NT2/D1 (cell line): ENCODE measurements around the gene KDM2A.

Experiments
- SUZ12 ChIP-seq: IDR thresholded peaks from 2 replicates; pipeline ENCODE4 v1.6.1; 2011; ENCODE audit not compliant: insufficient read length, insufficient read depth; ENCODE audit errors: extremely low read depth
- YY1 ChIP-seq: IDR thresholded peaks from 2 replicates; pipeline ENCODE4 v1.6.1; 2011; ENCODE audit not compliant: insufficient read length, insufficient read depth
- ZNF274 ChIP-seq: IDR thresholded peaks from 2 replicates; pipeline ENCODE4 v1.6.1; 2011; ENCODE audit warnings: mild to moderate bottlenecking, low read depth, low read length

DNA sequence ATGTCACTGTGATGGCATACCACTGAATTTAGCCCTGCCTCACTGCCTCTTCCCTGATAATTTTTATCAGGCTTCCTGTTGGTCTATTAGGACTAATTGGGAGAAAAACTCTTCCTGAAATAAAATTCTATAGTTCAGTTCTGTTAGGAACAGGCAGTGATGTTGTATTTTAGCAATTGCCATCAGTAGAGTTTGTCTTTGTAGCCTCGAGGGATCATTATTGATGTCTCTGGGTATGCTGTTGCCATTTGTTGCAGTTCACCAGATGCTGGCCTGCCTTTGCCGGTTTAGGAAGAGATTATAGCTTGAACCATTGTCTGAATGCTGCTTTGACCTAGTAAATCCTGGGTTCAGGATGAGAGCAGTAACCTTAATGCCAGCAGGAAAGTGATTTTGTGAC, 41.0 kb downstream of the KDM2A start:
- no peak for TF ChIP-seq SUZ12
- TF ChIP-seq YY1: no peak
- TF ChIP-seq ZNF274: no peak
